ENCODE results near the gene SPINT2.
"Not testable (repeated sequence)": the region's sequence is repeated elsewhere in the genome, so short reads cannot be mapped to it uniquely, and the experiment has no call there.

The SPINT2 gene

DNA sequence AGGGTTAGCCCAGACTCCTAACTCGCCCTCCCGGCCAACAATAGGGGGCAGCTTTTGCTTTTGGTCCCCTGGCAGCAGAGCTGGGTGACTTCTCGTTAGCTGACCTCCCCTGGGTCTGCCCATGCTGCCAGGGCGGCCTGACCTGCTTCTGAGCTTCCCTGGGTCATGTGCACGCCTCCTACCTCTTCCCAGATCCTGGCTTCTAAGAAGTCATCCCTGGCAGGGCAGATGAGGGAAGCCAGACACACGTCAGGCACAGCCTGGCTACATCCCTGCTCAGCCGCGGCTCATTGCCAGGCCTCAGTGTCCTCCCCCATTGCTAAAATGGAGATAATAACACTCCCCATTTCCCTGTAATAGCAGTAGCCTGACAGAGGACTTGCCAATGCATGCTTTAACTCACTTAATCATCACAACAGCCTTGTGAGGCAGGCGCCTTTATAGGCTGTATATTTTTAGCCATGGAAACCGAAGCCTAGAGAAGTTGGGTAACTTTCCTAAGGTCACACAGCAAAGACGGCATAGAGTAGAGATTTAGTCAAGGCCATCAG is 57.3 kb downstream of the SPINT2 start:
- DNase-seq (ENCODE audit: low spot score) = no peak

DNA sequence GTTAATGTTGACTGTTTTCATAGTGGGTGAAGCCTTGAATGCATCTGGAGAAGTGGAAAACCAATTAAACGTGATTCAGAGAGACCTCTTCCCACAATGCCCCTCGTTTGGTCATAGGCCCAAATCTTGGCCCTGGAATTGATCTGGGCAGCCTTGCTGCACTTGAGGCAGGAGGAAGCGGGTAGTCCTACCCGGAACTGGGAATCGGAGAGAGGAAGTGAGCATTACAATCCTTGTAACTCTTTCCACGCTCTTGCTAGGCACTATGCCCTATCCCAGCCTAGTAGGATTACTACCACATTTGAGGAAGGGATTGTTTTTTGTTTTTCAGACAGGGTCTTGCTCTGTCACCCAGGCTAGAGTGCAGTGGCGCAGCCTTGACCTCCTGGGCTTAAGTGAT is 58.9 kb downstream of the SPINT2 start:
- no peak for DNase-seq (ENCODE audit: low spot score)

GRCh38 chr19:38324431-38324830 is 60.1 kb downstream of the SPINT2 start:
- no peak for DNase-seq (ENCODE audit: low spot score)

DNA sequence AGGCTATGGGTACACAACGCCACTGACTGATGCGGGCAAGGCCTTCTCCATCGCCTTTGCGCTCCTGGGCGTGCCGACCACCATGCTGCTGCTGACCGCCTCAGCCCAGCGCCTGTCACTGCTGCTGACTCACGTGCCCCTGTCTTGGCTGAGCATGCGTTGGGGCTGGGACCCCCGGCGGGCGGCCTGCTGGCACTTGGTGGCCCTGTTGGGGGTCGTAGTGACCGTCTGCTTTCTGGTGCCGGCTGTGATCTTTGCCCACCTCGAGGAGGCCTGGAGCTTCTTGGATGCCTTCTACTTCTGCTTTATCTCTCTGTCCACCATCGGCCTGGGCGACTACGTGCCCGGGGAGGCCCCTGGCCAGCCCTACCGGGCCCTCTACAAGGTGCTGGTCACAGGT is 62.2 kb downstream of the SPINT2 start:
- DNase-seq (ENCODE audit: low spot score) = no peak

- DNase-seq (ENCODE audit: low spot score) = no peak
Observed at GRCh38 chr19:38329651-38330050, 65.3 kb downstream of the SPINT2 start.

GRCh38 chr19:38331728-38332127 is 67.4 kb downstream of the SPINT2 start:
- DNase-seq (ENCODE audit: low spot score) = no peak

GRCh38 chr19:38333245-38333644 is 68.9 kb downstream of the SPINT2 start:
- DNase-seq (ENCODE audit: low spot score) = no peak

- peak; percentile 92 for DNase-seq (ENCODE audit: low spot score)
Observed at GRCh38 chr19:38335949-38336637, 71.7 kb downstream of the SPINT2 start.

- DNase-seq (ENCODE audit: low spot score) = peak; percentile 97
Observed at GRCh38 chr19:38336638-38337359, 72.4 kb downstream of the SPINT2 start.

DNA sequence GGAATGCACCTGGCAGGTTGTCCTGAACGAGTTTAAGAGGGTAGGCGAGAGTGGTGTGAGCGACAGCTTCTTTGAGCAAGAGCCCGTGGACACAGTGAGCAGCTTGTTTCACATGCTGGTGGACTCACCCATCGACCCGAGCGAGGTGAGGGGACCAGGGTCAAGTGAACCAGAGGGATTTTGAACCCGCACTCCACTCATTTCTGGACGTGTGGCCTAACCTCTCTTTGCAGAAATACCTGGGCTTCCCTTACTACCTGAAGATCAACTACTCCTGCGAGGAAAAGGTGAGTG is 72.9 kb downstream of the SPINT2 start:
- DNase-seq (ENCODE audit: low spot score) = no peak

GRCh38 chr19:38339011-38339410 is 74.6 kb downstream of the SPINT2 start:
- DNase-seq (ENCODE audit: low spot score) = not testable (repeated sequence)

DNA sequence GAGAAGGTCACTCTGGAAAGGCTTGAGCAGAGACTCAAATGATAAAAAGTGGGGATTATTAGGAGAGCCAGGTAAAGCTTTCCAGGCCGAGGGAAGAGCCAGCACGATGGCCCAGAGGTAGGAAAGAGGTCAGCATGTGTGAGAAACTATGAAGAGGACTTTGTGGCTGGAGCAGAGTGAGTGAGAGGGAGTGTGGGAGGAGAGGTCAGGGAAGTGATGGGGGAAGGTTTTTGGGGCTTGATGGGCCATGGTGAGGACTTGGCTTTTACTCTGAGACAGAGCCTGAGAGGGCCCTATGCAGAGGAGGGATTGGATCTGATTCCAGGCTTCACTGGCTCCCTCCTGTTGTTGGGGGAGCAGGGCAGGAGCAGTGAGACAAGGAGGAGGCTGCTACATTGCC is 76.6 kb downstream of the SPINT2 start:
- DNase-seq (ENCODE audit: low spot score) = no peak

Data from hematopoietic multipotent progenitor cell treated with erythropoietin and hydrocortisone succinate and interleukin-3 and kit ligand, for 15 days (in vitro differentiated cells).